Measurements from ENCODE around the gene CKS2. TPM values are rescaled to one million over a fixed set of nuclear protein-coding genes. Genes with fewer than 3 reads are reported as not detected.

Gene CKS2
- 25.2 and 46.3 TPM in 2 replicates for total RNA-seq

GRCh38 chr9:89310475-89311345, at the start of gene CKS2:
Gene CKS2 (plus strand): TSS chr9:89311195. CDS start chr9:89311293, 98 bp downstream.

GRCh38 chr9:89318123-89319014, 7.4 kb downstream of the CKS2 start, which contains the start of gene SECISBP2:
Gene SECISBP2 (plus strand): TSS chr9:89318500. CDS start chr9:89318577, 77 bp downstream.

Other genes with a start within 250 kb of the CKS2 start
- 20.9 and 38.0 TPM in 2 replicates for gene SHC3, start 132.4 kb upstream of the CKS2 start, total RNA-seq
- 21.8 and 22.3 TPM in 2 replicates for gene SECISBP2, start 7.3 kb downstream of the CKS2 start, total RNA-seq
- under 0.01 and 0.09 TPM in 2 replicates for gene SEMA4D, start 186.9 kb downstream of the CKS2 start, total RNA-seq